T-helper 1 cell treated with Interleukin-12 subunit alpha and Interleukin-12 subunit beta and Interleukin-4 antibody, amounts not matched to agents 30 ng/mL and 1 ng/mL, for 36 hours (primary cell): ENCODE measurements around the gene ASTN1. TPM values are rescaled to one million over a fixed set of nuclear protein-coding genes. Genes with fewer than 3 reads are reported as not detected.

Source experiments
- intact Hi-C: fragments of 100-400 bp; cut with micrococcal nuclease; formaldehyde crosslinking; loops from one replicate; pipeline ENCODE4 v1.15.1; 2024
- total RNA-seq: library from RNA; stranded (reverse); gene quantifications from 2 replicates; pipeline ENCODE4 v1.2.3, GENCODE V29; 2022

The ASTN1 gene
- total RNA-seq, 1 donor from 2014 or later: not detected

DNA sequence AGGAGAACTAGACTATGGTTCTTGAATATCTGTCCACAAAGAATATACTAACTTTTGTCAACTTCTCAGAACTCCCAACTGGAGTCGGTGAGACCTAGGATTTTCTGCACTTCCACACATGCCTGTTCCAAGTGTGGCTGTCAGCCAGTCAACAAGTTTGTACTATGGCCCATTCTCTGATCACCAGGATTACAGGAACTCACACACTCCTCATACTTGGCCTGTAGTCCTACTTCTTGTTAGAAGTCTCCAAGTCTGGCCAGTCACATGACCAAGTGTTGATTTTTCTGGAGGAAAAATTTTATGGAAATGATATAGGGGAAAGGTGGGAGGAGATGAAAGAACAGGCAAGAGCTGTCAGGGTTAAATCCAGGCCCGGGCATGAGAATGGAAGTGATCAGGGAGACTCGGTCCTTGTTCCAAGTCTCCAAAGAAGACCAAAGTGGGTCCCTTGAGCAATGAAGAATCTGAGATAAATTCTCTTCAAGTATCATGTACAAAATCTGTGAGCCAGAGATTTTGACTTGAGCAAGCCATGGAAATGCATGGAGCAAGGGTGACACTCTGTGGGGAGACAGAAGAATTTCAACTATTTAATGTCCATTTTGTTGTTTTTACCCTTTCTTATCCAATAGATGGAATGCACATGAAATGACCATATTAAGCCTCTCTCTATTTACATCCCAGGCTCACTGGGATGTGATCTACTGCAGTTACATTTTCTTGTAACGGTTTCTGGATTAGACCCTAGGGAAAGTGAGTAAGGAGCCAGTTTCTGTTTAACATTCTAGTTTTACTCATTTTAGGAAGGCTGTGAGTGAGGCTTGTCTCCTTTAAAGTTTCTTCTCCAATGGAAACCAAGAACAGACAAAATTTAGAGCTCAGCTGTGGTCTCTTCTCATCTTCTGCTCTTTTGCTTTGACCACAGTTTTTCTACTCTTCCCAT, 320.9 kb downstream of the ASTN1 start:
- intact Hi-C loops: no loop called here

DNA sequence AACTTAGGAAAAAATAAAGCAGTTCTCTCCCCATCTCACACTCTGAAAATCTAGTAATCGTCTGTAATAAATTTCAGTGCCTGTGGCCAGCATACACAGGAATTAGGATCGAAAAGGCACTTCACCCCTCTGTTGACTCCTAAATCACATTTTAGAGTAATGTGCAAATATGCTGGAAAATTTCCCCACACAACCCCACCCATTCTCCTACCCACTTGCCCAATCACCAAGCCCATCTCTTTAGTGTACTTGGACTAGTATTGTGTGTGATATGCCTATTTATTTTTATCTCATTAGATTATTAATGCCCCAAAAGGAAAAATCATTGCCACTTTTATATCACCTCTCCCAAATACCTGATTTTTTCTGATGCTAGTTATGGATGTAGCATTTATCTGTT, 323.3 kb downstream of the ASTN1 start:
- intact Hi-C loops: no loop called here

- intact Hi-C loops: no loop called here
These were observed 325.3 kb downstream of the ASTN1 start for GRCh38 chr1:176839216-176839615.

DNA sequence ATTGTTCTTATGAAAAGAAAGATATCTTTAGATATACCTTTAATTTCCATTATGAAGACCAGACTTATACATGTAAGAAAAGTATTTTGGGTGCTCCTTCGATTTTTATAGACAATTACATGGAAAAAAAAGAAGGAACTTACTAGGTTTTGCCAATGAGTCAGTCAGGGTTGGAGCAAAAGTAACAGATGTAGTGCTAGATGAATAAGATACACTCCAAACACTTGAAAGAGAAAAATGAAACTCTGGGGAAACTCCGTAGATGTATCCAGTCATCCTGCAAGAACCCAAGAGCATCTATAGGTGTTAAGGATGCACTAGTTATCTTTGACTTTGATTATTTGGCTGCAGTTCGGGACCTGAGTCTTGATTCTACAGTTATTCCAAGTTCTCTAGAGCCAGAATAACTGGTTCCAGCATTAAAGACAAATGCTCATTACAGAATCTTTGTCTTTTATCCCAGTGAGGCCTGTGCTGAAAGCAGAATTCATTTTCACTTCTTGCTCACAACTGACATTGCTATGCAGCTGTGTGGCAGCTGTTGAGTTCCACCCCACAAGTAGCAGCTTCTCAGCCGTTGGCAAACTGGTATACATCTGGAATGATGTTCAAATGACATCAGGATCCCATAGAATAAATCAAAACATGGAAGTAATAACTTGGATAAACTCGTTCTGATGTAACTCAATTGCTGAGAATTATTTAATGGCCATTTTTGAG, 326.1 kb downstream of the ASTN1 start:
- intact Hi-C loops: no loop called here

- intact Hi-C loops: no loop called here
These were observed 326.8 kb downstream of the ASTN1 start for GRCh38 chr1:176837708-176838107.

GRCh38 chr1:176831150-176831549, 333.4 kb downstream of the ASTN1 start:
- intact Hi-C loops: no loop called here

DNA sequence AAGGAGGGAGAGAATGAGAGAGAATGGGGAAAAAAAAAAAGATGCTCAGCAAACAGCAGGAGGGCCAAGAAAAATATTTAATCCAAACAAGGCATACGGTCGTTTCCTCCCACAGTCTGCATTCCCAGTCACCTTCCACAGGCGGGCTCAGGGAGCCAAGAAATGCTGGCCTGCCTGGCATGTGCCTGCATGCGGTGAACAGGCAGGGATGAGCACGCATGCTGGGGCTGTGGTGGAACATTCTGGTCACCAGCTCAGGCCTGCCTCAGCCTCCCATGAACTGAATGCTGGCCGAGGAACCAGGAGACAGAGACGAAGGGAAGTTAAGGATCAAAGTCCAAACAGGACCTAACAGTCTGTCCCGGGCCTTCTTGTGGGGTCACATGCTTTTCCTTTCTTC, 335.3 kb downstream of the ASTN1 start:
- intact Hi-C loops: no loop called here

DNA sequence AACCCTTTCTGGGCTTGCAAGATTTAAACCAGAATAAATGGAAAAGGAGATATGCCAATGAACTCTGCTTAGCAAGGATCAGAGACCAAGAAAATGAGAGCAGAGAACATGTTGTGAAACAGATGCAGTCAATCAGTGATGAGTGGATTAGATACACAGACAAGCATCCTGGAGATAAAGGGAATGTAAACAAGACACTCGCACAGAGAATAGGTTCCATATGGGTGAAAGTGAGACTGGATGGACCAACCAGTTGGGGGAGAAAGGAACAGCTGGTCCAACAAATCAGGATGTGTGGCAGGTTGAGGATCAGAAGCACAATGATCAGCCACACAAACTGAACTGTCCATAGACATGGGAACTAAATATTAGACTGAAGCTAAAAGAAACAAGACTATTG, 338.2 kb downstream of the ASTN1 start:
- intact Hi-C loops: no loop called here

- intact Hi-C loops: no loop called here
These were observed 344.0 kb downstream of the ASTN1 start for GRCh38 chr1:176820391-176821031.

GRCh38 chr1:176816232-176816631, 348.3 kb downstream of the ASTN1 start:
- intact Hi-C loops: no loop called here

DNA sequence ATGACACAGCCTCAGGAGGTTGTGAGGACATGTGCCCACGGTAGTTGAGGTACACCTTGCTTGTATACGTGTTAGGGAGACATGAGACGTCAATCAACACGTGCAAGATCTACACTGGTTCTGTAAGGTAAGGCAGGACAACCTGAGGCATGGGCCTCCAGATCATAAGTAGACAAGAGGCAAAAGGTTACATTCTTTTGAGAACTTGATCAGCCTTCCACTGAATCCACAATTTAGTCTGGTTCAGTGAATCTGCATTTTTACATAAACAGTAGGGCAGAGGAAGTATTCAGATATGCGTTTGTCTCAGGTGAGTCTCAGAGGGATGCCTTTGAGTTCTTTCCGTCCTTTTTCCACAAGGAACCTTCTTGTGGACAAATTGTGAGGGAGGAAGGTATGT, 348.9 kb downstream of the ASTN1 start:
- intact Hi-C loops: no loop called here

DNA sequence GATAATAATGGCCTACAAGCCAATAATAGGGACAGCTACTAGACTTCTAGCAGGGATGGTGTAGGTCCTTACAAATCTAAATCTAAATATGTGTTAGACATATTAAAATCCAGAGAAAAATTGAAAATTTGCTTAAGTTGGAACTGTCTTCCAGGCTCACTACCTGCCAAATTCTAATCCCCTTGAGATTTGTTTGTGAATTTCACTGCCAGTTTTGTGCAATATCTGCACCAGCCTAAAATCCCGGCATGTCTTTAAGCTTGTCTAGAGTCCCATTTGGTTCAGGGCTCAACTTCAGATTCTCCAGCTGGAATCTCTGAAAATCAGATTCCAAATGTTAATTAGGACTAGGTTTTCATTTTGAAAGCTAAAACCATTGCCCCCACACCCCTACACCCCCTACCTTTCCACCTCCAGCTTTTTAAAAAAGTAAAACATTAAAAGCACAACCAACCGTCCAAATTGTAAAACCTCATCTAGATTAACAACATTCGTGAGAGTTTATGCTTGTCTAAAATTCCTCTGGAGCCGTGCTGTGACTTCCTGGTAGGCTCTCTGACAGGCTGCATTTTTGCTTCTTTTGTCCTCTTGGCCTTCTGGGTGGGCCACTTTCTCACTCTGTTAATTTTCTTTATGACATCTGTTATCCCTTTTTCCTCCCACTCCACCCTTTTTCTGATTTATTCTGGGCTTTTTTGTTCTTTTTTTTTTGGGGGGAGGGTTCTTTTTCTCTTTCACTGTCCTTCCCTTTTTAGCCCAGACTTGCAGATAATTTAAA, 352.8 kb downstream of the ASTN1 start:
- intact Hi-C loops: no loop called here

GRCh38 chr1:176809292-176809691, 355.2 kb downstream of the ASTN1 start:
- intact Hi-C loops: no loop called here

Other genes starting within 250 kb of the ASTN1 start
- 0.27 TPM in 1 of 2 replicates, not detected in the other for gene BRINP2, start 6.2 kb upstream of the ASTN1 start, total RNA-seq